GM19328 (cell line): ENCODE measurements around the gene SLC39A5.

ENCODE experiments used
- ATAC-seq: cut with Tn5 transposase; IDR thresholded peaks from one replicate; pipeline ENCODE4 v1.9.1; 2021; ENCODE audit warnings: mild to moderate bottlenecking, moderate library complexity; ENCODE audit not compliant: unreplicated experiment

The SLC39A5 gene

GRCh38 chr12:56213878-56214277, 16.0 kb upstream of the SLC39A5 start:
- no peak for ATAC-seq

GRCh38 chr12:56216461-56216860, 13.4 kb upstream of the SLC39A5 start:
- ATAC-seq, result no peak

DNA sequence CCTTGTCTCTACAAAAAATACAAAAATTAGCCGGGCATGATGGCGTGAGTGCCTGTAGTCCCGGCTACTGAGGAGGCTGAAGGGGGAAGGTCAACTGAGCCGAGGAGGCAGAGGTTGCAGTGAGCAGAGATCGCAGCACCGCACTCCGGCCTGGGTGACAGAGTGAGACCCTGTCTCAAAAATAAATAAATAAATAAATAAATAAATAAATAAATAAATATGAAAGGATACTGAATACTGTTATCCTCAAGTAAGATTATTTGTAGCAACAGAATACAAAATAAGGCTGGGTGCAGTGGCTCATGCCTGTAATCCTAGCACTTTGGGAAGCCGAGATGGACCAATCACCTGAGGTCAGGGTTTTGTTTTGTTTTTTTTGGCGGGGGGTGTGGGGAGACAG, 10.0 kb upstream of the SLC39A5 start:
- no peak for ATAC-seq

- no peak for ATAC-seq
Observed at GRCh38 chr12:56220611-56221231, 9.1 kb upstream of the SLC39A5 start.

DNA sequence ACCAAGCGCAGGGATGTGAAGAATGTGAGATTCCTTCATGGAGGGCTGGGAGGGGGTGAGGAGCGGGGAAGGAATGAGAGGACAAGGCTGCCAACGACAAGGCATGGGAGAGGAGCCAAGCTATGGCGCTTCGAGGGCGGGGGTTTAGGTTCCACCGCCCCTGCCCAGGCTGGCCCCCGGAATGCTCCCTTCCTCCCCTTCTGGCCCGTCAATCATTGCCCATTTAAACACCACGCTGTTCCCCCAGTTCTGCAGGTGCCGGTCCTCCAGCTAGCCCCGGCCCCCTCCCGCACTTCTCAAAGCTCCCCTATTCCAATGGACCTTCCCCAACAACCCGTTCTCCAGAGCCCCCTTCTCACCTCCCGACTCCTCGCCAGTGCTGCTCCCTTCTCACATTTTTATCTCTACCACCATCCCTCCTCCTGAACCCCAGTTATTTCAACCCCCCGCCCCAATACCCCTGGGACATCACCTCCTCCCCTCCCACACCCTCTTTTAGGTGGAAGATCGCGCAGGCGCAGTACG, 8.6 kb upstream of the SLC39A5 start:
- peak; percentile 22 for ATAC-seq

DNA sequence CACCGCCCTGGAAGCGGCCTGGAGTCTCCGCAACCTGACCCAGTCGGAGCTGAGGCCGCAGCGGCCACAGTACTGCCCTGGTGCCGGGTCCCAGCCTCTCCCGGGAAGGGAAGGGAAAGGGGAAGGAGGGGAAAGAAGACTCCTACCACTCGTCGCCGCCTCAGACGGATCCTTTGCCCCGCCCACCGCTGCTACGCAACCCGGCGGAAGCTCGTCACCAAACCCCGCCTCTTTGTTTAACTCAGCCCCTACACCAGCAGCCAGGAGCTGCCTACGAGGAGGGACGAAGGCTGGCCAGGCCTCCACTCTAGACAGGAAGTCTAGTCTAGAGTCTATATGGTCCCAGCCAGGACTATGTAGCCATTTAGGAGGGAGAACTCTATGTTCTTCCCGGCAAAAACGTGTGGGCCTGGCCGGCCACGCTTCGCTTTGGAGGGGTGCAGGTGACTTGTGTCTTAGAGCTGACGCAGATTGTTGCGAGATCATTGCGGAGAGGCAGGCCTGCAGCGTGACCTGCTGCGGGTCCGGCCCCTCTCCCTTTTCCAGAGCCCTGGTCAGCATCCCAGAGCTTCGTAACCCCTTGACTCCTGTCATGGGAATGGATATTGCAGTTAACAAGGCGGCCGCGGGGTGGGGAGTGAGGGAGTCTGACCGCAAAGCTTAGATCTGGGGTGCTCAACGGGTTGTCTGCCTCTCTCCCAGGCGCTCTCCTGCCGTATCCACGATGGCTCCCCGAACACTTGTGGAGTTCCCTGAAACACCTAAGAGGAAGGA, 7.9 kb upstream of the SLC39A5 start, which contains the start of gene RNF41:
Gene RNF41, minus strand, starts transcription at position 166 of the 774 bp plus-strand sequence. CDS start 7,875 bp downstream, outside the sequence.
- ATAC-seq, result peak; percentile 72

DNA sequence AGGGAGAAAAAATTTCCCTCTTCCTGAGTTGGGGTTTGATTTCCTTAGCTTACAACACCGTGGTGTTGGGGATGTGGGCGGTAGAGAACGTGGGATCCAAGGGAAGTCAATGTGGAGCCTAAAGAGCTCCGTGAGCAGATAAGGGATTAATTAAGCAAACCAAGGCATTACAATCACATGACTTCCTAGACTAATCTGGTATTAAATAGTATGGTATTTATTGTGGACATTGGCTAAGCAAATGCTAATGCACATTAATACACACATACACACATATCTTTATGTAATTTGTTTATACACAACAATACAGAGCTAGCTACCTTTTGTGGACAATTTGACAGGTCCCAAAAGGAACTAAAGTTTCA, 7.3 kb upstream of the SLC39A5 start:
- ATAC-seq, result no peak

DNA sequence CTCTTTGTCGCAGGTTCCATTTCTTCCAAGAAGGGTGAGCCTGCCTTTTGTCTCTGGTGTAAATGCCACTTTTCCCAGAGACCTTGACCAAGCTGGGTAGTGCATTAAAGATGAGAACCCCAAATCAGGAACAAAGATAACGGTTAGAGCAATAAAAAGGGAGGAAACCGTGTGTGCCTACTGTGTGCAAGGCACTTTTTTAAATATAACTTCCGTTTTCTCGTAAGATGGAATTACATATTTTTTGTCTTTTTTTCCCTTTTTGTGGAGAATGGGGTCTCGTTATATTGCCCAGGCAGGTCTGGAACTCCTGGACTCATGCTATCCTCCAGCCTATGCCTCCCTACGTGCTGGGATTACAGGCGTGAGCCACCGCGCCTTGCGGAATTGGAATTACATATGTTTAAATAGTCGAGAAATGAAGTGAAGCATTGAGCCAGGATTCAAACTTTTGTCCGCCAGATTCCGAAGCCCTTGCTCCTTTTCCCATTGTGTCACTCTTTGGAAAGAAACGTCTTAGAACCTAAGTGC, 6.2 kb upstream of the SLC39A5 start:
- ATAC-seq, result no peak

DNA sequence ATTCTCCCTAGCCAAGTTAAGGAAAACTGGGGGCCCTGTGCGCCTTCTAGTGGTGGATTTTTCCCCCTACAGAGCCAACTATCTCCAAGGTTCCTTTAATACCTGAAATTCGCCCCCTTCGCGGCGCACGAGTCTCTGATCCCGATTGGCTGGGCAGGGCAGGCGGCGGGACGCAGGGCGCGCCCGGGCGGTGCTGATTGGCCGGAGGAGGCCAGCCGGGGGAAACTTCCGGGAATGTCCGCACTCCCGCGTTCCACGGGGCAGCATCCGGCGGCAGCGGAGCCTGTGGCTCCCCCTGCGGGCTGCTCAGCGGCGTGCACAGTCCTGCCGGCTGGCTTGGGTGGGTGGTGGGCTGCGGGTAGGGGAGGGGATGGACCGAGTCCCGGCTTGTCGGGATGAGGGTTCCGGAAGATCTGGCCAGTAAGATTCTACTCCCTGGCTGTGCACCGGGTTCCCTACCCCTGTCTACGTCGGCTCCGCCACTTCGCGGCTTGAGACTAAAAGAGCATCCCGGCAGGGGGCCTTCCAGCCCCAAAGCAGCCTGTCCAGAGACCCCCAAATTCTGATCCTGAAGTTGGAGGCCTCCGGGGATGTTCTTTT, 5.6 kb upstream of the SLC39A5 start, which contains the start of gene NABP2:
Gene NABP2, plus strand, starts transcription at position 241 of the 600 bp plus-strand sequence. CDS start 515 bp downstream, outside the sequence.
- peak; percentile 63 for ATAC-seq

GRCh38 chr12:56224954-56225353, 4.9 kb upstream of the SLC39A5 start:
- no peak for ATAC-seq

DNA sequence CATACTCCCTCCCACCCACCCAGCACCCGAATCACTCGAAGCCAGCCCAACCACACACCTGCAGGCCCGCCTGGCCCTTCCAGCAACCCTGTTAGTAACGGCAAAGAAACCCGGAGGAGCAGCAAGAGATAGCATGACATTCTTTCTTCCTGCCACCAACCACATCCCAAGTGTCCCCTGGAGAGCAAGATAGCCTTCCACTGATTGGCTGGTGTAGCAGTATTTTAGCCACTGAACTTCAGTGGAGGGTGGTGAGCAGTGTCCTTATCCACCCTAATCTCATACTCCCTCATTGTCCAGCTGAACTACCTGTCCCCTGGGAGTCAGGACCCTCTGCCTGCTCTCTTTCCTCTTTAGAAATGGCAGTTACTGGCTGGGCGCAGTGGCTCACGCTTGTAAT, 769 bp upstream of the SLC39A5 start:
- no peak for ATAC-seq

GRCh38 chr12:56230432-56231183, 757 bp downstream of the SLC39A5 start:
- no peak for ATAC-seq

DNA sequence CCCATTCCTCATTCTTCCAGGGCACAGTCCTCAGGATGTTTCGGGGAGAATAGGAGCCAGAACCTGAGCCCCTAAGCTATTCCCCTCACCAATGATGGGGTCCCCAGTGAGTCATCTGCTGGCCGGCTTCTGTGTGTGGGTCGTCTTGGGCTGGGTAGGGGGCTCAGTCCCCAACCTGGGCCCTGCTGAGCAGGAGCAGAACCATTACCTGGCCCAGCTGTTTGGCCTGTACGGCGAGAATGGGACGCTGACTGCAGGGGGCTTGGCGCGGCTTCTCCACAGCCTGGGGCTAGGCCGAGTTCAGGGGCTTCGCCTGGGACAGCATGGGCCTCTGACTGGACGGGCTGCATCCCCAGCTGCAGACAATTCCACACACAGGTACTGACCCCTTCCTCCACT, 1.3 kb downstream of the SLC39A5 start:
- ATAC-seq, result no peak

- ATAC-seq, result no peak
Observed at GRCh38 chr12:56234746-56235436, 5.0 kb downstream of the SLC39A5 start.

DNA sequence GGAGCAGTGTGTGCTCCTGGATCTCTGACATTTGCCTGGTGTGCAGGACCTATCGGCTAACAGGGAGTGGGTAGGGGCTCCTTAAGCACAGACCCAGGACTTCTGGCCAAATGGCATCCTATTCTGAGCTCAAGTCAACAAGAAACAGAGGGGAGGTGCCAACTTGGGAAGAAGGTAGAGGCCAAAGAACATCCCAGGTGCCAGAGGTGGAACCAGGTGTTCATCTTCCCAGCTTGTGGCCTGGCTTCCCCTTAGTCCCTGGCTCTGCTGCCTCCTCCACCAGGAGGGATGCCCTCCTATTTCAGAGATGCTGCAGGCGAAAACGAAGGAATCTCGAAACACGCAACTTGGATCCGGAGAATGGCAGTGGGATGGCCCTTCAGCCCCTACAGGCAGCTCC, 6.2 kb downstream of the SLC39A5 start:
- ATAC-seq, result no peak

GRCh38 chr12:56236985-56237384, 7.1 kb downstream of the SLC39A5 start:
- no peak for ATAC-seq

- ATAC-seq, result no peak
Observed at GRCh38 chr12:56237552-56237951, 7.7 kb downstream of the SLC39A5 start.

GRCh38 chr12:56241424-56242303, 11.8 kb downstream of the SLC39A5 start:
- ATAC-seq, result no peak

DNA sequence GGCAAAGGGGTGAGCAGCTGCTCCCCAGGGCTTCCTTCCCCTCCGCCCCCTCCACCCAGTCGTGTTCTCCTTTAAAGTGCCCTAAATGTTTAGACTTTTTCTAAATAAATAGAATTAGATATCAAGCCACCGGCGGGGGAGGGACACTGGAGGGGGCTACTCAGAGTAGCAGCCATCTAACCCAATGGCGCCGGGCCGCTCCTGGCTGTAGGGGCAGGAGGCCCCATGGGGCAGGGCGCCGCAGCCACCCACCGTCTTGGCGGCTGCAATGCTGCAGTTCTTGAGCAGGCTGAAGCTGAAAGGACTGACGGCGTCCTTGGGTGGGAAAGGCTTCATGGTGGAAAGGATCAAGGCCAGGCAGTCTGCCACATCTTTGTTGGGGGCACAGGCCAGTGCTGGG, 13.1 kb downstream of the SLC39A5 start:
- ATAC-seq, result no peak
